ENCODE data around the gene ANKRD37. TPM values are rescaled to one million over a fixed set of nuclear protein-coding genes. Genes with fewer than 3 reads are reported as not detected.

Gene ANKRD37
- 3.9 and 4.6 TPM in 2 replicates for total RNA-seq

DNA sequence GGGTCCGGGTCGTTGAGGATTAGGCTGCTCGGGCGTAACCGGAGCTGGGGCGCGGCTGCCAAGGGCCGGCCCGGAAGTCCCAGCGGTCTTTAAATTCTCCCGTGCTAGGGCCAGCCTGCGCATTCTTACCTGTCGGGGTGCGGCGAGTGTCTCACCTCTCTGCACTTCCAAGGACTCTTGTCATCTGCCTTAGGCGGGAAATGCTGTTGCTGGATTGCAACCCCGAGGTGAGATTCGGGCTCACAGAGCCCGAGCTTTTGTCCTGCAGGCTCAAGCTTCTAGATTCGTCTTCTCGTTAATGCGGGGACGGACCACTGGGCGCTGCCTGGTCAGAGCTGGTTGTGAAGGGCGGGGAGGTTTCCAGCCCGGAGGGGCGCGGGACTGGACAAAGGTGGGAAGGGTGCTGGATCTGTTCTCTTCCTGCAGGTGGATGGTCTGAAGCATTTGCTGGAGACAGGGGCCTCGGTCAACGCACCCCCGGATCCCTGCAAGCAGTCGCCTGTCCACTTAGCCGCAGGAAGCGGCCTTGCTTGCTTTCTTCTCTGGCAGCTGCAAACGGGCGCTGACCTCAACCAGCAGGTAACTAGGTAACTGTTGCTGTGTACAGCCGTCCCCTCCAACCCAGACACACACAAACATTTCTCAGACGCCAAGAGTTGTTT, at the start of gene ANKRD37:
Gene ANKRD37, plus strand, starts transcription at position 118 of the 662 bp plus-strand sequence. Its CDS starts 83 bp downstream, at position 201.

DNA sequence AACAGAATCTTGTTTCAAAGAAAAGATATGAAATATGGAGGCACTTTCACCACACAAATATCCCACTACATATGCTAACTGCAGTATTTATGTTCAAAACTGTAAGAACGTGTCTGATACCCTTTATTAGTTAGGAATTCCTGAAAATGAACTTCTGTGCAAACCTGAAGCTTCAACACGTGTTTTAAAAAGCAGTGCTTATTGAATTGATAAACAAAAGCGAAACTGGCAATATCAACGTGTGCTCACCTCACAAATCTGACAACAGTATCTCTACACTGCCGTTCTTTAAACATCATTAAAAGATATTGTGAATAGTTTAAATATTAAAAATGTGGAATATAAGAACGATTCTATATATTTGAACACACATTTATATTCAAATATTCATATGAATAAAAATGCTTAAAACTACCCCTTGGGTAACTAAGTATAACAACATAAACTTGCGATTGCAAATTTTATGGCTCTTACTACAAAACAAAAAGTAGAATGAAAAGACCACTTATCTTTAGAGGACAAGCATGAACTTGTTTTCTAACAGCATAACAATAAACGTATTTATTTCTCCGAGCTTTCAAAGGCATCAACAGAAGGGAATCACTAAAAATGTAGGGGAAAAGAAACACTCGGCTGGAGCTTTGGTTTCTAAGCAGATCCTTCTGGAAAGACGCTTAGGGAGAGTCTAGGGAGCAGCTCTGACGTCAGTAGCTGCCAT, 1.2 kb upstream of the ANKRD37 start, which contains the start of gene LRP2BP:
Gene LRP2BP, minus strand, starts transcription at position 687 of the 718 bp plus-strand sequence. CDS start 17,738 bp downstream, outside the sequence.

GRCh38 chr4:185425647-185426352, 29.2 kb downstream of the ANKRD37 start, which contains the start of gene UFSP2:
TSS of gene UFSP2 (minus strand) at chr4:185425964. CDS start at chr4:185425868, 96 bp downstream.

Other genes with a start within 250 kb of the ANKRD37 start
- gene CFAP97, start 192.8 kb upstream of the ANKRD37 start, total RNA-seq, result 30.4 and 35.2 TPM in 2 replicates
- 23.5 and 34.2 TPM in 2 replicates for gene SNX25, start 187.2 kb upstream of the ANKRD37 start, total RNA-seq
- gene LRP2BP, start 917 bp upstream of the ANKRD37 start, total RNA-seq, result 0.44 and 0.50 TPM in 2 replicates
- 37.5 and 52.1 TPM in 2 replicates for gene UFSP2, start 29.1 kb downstream of the ANKRD37 start, total RNA-seq
- 2.5 and 3.0 TPM in 2 replicates for gene CCDC110, start 74.9 kb downstream of the ANKRD37 start, total RNA-seq
- gene PDLIM3, start 138.7 kb downstream of the ANKRD37 start, total RNA-seq, result 20.8 and 40.9 TPM in 2 replicates